Islet precursor cell (in vitro differentiated cells): ENCODE measurements around the gene KIAA0753.
"Not testable (repeated sequence)": the region's sequence is repeated elsewhere in the genome, so short reads cannot be mapped to it uniquely, and the experiment has no call there.

Experiments used
- DNase-seq: peaks from one replicate; pipeline ENCODE4 v3.0.0-alpha.2; 2018

The KIAA0753 gene

DNA sequence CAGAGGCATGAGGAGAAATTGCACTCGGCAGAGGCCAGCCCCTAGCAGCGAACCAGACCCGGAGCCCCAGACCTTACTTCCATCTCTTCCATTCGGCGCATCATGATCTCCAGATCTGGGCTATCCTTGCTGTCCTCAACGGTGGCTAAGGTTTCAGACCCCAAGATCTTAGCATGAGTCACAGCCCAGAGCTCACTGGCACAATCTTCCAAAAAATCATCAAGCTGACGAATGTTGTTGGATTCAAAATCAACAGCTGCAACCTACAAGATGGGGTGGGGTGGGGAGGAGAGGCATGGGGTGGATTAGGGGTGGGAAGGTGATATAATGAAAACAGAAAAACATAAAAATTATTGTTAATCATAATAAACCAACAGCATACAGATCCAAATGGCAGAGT is 44.4 kb downstream of the KIAA0753 start:
- no peak for DNase-seq

DNA sequence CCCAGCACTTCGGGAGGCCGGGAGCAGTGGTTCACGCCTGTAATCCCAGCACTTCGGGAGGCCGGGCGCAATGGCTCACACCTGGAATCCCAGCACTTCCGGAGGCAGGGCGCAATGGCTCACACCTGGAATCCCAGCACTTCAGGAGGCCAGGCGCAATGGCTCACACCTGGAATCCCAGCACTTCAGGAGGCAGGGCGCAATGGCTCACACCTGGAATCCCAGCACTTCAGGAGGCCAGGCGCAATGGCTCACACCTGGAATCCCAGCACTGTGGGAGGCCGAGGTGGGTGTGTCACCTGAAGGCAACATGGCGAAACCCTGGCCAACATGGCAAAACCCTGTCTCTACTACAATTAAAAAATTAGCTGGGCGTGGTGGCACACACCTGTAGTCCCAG is 47.1 kb downstream of the KIAA0753 start:
- DNase-seq: not testable (repeated sequence)

DNA sequence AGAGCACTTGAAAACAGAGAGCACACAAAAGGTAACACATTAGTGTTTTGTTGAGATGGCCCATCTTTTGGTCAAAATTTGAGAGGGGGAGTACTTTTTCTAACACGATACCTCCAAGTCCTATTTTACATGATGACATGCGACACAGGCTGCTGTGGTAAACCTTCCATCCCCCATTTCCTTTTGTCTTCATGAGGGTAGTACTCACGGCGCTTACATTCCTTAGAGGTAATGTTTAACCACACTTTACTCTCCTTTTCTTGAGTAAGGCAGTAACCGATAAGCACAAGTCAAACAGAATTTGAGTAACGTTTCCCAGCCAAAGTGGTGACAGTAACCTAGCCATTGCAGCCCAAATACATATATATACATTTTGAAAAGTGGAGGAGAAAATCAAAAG is 48.3 kb downstream of the KIAA0753 start:
- DNase-seq: no peak

DNA sequence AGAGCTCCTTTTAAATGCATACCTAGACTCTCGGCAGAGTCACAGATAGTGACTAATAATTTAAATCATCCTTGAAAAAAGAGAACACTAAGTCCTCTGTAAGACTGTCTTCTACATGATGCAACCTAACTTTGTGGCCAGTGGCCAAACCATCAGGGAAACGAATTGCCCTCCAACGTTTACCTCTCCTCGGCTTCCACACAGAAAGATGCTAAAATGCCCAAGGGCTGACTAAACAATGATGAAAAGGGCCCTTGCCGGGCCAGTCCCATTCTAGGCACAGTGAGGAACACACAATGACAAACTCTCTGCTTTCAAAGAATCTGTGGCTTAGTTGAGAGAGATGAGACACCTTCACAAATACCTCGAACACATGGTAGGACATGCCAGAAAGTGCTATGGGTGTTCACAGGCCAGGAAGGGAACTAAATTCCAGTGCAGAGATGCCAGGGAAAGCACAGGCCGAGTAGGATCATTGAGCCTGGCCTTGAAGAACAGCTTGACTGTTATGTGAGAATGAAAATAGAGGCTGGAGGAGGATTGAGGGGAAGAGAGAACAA is 48.8 kb downstream of the KIAA0753 start:
- no peak for DNase-seq

DNA sequence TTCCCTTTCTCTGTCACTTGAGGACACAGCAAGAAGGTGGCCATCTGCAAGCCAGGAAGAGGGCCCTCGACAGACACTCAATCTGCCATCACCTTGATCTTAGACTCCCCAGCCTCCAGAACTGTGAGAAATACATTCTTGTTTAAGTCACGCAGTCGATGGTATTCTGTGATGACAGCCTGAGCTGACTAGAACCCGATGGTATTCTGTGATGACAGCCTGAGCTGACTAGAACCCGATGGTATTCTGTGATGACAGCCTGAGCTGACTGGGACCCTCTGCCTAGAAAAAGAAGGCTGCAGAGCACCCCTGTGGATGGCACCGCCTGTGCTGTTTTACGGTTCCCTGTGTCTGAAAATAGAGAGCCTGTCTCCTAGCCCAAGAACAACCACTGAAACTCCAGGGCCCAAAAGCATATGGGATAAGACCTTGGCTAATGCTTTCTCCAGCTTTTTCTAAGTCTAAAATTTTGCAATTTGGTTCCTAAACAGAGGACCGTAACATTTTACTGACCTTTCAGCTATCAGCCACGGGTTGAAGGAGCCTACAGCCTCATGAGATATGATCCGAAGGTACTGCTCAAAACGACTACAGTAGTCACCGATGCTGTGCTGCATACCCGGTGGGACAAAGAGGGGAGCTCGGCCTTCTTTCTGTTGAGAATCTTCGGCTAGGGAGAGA is 51.1 kb downstream of the KIAA0753 start:
- DNase-seq: no peak

DNA sequence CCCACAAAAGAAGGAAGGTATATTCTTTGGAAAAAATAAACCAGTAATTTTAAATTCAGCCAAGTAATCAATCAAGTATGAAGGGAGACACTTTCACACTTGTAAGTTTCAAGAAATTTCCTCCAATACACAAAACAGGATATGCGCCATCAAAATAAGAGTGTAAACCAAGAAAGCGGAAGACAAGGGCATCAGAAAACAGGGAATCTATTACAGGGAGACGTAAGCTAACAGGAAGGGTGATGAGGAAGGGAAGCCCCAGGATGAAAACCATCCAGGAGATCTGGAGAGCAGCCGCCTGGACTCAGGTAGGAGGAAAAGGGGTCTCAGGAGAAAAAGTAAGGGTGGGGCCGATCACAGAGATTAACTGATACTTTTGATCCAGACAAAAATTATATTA is 52.3 kb downstream of the KIAA0753 start:
- DNase-seq: no peak

DNA sequence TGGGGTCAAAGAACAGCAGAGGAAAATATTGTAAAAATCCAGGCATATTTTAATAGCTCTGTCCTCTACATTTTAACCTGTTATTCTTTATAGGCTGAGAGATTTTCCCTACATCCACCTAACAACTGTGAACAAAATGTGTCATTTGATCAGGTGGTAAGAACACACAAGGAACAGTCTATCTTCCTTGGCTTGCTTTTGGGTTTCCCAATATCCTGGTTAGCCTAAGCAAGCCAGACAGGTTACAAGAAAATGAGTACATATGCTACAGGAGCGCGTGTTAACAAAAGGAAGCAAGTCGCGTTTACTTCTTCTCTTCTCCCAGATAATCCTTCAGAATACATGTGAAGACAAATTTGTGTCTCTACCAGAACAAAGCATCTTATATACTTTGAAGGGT is 53.2 kb downstream of the KIAA0753 start:
- no peak for DNase-seq

DNA sequence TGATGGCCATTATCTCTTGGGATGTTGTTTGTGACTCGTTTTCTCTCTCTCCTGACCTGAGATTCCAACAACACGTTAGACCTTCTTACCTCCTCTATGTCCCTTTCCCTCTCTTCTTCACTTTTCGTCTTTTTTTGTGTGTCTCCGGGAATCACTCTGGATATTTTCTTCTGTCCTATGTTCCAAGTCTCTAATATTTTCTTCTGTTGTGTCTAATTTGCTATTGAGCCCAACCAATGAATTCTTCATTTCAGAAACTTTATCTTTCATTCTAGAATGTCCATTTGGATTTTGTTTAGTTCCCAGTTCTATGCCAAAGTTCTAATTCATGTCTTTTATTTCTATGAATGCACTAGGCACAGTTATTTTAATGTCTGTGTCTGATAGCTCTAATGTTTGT is 57.1 kb downstream of the KIAA0753 start:
- no peak for DNase-seq

DNA sequence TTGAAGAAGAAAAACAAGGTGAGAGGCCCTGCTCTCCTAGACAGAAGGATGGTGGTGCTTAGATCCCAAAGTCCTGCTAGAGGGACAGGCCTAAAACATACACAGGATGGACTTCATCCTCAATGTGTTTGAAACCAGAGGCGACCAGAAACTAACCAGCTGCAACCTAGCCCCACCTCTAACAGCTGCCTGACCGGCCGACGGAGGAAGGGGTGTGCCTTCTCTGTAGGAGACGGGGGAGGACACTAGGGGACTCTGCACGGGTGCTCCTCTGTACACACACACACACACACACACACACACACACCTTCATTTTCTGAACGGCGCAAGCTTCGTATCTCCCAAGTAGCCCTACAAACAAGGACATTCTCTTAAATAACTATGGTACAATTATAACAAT is 59.9 kb downstream of the KIAA0753 start:
- DNase-seq: no peak

DNA sequence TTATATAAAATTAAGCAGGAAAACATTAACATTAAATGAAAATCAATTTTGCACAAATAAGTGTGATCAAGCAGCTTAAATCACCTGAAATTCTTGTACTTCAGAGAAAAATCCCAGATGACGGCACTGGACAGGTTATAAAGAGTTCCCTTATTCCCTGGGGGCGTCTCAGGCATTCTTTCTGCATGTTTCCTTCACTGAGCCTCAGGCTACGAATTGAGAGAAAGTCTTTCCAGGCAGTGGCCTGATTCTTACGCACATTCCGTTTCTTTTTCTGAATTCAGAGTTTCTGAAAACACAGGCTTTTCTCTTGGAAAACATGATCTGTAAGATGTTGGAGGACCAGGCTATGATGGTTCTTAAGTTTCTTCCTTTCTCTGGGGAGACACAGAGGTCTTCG is 62.0 kb downstream of the KIAA0753 start:
- DNase-seq: peak; percentile 82

DNA sequence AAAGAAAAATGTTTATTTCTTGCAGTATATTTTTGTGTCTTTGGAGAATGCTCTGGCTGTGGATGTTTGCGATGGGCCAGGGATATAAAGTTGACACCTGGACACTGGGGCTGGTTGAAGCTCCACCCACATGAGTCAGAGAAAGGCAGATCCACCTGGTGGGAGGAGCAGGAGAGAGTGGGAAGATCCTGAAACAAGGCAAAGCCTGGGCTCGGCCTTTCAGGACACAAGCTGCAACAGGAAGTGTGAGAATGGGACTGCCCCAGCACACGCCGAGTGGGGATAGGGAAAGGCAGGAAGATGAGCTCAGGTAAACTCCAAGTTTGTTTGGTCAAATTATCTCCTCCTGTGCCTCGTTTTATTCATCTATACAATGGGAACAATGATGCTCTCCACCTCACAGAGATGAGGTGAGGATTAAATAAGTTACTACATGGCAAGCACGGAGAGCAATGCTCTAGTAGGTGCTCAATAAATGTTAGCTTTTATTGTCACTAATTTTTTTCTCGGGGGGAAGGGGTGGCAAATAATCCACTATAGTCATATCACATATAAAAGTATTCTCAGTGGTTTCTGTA is 62.7 kb downstream of the KIAA0753 start:
- DNase-seq: peak; percentile 88

DNA sequence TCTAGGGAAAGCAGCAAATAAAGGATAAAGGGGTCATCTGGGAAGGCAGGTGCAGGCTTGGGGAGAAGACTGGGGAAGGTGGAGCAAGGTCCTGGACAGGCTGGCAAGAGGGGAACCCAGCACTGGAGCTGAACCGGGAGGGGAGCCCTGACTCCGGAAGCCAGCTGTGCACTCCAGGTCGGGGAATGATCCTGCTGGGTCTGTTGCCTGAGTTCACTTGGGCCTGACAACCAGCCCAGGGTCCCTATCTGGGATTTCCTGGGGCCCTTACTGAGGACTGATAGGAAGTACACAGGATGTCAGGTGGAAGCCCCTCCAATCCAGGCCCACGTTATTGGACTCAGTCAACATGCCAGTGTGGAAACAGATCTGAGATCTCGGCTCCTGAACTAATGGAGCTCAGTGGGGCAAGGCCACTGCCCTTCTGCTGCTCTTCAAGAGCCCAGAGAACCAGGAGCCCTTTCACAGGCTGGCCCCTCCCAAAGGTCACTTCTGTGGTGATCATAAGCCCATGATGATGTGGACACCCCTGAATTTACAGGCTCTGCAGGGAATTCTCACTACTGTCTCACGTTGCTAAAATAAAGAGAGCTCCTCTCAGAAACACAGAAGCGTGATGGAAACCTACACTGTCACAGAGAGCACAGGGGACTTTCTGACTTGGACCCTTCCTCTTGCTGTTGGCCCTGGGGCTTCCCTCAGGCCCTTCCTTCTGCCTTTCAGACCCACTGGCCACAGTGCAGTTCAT is 64.3 kb downstream of the KIAA0753 start:
- DNase-seq: peak; percentile 47

DNA sequence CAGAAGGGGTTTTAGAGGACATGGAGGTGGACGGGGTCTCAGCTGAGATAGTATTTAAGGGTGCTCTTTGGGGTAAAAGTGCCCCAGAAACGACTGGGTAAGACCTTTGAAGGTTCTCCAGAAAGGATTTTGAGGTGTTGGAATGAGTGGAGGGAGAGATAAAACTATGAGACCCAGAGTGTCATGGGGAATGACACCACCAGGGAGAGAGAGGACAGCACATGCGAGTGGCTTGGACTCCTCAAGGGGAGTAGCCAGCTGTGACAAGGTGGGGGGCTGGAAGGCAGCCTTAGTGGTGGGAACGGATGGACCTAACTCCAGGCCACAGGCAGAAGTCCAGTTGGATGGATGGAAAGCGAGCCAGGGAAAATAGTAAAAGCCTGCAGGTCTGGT is 64.9 kb downstream of the KIAA0753 start:
- DNase-seq: peak; percentile 49

DNA sequence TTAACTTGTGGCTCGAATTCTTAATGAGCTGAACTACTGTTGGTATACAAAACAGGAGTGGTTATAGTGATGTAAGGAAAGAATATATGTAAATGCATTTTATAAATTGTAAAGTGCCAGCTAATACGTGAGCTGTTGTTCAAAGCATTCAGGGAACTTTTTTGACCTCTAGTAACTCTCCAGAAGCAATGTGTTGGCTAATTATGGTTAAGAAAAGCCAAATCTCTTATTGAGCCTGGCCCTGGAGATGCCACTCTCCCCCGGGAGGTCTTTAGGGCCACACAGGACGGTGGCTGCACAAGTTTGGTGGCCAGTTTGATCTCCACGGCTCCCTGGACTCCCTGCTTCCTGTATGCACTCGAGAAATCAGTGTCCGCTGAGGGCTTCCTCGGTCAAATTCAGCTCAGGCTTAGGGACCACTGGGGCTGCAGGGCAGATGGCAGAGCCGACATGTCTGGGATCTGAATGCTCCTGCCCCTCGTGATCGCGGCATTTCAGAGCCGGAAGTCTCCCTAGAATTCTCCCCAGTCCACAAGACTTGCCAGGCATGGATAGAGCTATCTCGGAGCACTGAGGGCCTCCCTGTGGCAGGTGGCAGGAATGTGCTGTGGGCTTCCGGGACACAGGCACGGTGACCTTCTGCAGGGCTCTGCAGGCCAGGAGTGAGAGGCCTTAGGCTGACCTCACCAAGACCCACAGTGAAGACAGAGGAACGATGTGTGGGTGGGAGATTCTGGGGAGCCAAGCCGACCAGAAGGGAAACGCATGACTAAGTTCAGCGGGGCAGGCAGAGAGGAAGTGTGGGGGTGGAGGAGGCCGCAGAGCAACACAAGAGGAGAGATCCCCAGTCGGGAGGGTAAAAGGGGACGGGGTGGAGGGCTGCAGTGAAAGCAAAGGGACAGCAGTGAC is 65.6 kb downstream of the KIAA0753 start:
- DNase-seq: peak; percentile 65

DNA sequence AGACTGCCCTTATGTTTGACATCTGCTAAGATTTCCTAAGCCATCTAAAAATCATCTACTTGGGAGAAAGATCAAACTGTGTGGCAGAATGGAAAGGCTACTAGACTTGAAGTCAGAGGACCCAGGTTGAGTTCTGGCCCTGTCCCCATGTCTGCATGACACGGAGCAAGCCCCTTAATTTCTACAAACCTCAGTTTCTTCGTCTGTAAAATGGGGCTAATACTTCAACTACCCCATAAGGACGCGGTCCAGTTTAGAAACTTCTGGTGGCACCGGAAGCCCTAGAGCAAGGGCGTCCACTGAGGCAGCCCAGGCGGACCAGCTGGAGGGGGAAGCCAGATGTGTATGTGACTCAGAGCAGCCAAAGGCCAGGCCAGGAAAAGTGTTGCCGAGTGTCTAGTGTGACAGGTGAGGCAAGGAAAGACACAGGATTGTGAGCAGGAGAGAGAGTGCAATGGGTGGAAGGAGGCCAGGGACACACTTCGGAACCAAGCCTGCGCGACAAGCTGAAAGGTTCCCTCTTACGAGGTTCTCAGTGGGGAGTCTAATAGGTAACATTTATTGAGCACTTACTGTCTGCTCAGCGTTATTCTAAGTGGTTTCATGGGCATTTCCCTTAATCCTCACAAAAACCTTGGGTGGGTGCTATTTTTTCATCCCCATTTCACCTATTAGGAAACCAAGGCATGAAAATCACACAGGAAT is 66.4 kb downstream of the KIAA0753 start:
- peak; percentile 57 for DNase-seq

DNA sequence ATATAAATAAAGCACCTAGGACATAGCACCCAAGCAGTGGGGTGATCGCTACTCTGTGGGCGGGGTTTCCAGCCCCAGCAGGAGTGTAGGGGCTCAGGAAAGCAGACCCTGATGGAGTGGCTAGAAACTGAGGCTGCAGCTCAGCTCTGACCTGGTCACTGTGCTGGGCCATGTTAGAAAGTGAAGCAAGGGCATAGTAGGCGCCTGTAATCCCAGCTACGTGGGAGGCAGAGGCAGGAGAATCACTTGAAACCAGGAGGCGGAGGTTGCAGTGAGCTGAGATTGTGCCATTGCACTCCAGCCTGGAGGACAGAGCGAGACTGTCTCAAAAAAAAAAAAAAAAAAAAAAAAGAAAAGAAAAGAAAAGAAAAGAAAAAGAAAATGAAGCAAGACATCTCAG is 67.0 kb downstream of the KIAA0753 start:
- DNase-seq: not testable (repeated sequence)

DNA sequence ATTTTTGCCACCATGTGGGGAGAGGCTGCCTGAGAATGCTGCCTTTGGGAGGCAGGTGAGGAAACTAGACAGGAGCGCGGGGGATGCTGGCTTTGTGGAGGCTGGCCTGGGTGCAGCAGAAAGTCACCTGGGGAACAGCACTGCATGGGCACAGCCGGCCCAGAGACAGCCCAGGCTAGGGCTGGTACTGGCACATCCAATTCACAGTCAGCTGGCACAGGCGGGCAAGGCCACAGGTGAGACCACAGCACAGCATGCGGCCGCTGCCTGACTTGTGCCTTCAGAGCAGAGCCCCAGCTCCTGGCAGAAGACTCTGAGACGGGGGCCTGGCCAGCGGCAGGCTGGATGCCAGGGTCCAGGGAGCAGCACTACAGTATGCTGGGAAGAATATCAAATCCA is 67.5 kb downstream of the KIAA0753 start:
- DNase-seq: peak; percentile 50

DNA sequence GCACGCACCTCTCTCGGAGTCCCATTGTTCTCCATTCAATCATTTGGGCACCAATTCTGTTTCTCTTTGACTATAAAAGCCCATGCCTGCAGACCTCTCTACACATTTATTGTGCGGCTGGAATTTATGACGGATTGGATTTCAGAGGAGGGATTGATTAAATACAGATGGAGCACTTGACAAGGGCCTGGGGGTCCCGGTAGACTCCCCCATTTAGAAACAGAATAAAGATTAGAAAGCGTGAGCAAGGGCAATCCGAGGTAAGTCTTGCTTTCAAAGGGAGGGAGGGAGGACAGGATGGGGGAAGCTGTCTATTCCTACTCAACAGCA is 69.1 kb downstream of the KIAA0753 start:
- no peak for DNase-seq

DNA sequence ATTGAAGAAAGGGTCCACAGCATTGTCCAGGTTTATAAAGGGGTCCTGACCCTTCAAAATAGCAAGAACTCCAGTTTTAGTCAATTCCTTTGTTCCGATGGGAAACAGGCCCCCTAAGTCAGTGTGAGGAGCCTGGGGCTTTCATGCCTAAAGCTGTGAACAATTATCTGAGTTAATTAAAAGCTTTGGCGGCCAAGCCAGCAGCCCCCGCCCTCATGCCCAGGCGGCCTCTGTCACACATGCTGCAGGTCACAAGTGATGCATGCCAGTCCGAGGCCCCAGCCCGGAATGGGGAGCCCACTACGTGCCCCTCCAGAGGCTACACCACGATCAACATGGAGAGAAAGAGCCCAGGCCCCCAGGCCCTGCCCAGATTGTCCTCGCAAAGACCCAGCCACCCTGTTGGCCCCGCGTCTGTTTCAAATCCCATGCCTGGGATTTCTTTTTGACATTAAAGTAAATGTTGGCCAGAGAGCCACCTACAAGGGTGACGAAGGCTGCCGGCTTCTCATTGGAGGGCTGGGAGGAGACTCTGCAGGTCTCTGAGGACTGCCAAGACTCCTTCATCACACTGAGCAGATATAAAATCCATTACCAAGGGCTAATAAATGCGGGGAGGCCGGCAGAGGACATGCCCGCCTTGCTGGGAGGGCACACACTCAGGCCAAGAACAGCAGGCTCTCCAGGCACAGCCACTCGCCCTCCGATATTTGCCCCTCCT is 69.6 kb downstream of the KIAA0753 start:
- no peak for DNase-seq

DNA sequence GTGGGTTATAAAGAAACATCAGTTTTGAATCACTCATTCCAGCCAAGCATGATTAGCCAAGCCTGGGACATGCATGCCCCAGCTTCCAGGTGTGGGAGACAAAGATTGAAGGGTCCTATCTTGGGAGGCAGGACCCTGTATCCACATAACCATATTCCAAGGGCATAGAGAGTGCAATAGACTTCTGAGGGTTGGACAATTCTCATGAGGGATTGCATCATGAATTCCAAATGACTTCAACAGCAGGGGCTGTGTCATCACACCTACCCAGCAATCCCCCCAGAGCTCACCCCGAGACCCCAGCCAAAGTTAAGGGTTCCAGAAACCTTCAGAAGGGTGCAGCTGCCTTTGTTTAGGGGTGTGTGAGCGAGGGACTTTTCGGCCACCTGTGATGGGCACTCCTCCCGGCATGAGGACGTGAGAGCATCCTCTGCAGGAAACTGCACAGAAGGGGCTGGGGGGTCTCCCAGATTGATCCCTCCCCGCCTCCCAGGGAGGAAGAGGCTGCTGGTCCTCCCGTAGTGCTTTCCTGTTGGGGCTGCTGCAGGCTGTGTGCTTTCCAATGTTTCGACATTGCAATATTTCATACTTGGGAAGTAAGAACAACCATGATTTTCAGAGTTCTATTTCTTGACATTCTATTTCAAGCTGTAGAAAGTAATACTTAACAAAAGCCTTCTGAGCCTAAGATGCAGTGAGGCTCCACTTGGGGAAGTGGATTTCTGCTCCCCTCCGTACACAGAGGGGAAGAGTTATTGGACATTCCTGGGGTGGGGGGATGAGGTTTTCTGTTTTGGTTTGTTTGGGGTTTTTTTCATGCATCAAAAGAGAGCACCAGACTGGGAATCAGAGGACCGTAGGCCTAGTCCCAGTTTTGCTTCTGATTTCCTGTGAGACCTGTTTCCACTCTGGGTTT is 70.9 kb downstream of the KIAA0753 start:
- no peak for DNase-seq
